ENCODE measurements around the gene HSFX1. TPM values are rescaled to one million over a fixed set of nuclear protein-coding genes. Genes with fewer than 3 reads are reported as not detected.

Gene HSFX1
- total and polyA plus RNA-seq, 9 of the 15 experiments (the other 6 are each of a cell fraction or from before 2014, with no cell fraction given) = 0.10 TPM; not detected in 8

- DNase-seq (ENCODE audit: extremely low read depth in 1 of 4, low spot score in 3 of 4) (no peak), ATAC-seq (no peak), FAIRE-seq (no peak)
- H3K9me3 ChIP-seq (replicated peaks; ENCODE audit: control insufficient read depth, insufficient read depth, low read depth, low read length) = no peaks in the 10 kb centered on the region
- intact Hi-C loops (cut with micrococcal nuclease) = no loop called here
- 13% methylated on average over 8 of the region's 12 CpGs for WGBS (ENCODE audit: insufficient coverage, low coverage, missing lambda C conversion rate)
- TF ChIP-seq BRD4 (IDR thresholded peaks at IDR 0.05) = no peak
- TF ChIP-seq E2F6 (IDR thresholded peaks at IDR 0.05; ENCODE audit: borderline replicate concordance in 1 of 2, extremely low read depth in 1 of 2, insufficient read depth in 1 of 2, insufficient read length in 1 of 2, low read depth in 1 of 2, low read length in 1 of 2, poor library complexity in 1 of 2, severe bottlenecking in 1 of 2) = peak in 1 of 2 experiments; percentile 79
- BruUV-seq (replicated peaks) = no TSS peak
- H3K4me1 ChIP-seq (replicated peaks in 1 of 2; ENCODE audit: control insufficient read depth in 2 of 2, insufficient read depth in 2 of 2, low read length in 2 of 2) = peaks cover 0 to 12% of the 10 kb centered on the region in 2 experiments; a peak in 4 of 5 replicates
- no peaks in the 10 kb centered on the region for H3K9me1 ChIP-seq (ENCODE audit: control insufficient read depth, insufficient read depth, low read length)
- ChIA-PET POLR2A (no interaction called here), CTCF (ENCODE audit: low intra/inter-chr PET ratio) (no interaction called here)
- no peaks in the 10 kb centered on the region for H3K79me2 ChIP-seq (ENCODE audit: control insufficient read depth, insufficient read depth, low read length)
- peaks cover 0 to 5% of the 10 kb centered on the region in 2 experiments; a peak in 3 of 5 replicates for H3K27me3 ChIP-seq (ENCODE audit: control insufficient read depth in 2 of 2, insufficient read depth in 2 of 2, low read length in 2 of 2)
- no peak overlapping the region for H3K4me3 ChIP-seq
- H3K9ac ChIP-seq (ENCODE audit: insufficient read depth in 1 of 2, low read depth in 2 of 2, low read length in 2 of 2) = no peak overlapping the region; a peak in 1 of 4 replicates
- in situ Hi-C loops (cut with MboI) = loop anchor here (25.0 kb wide), 1 partner anchor 221 kb away; the partner anchor contains the start of genes HSFX2 and MAGEA9B
- H3K27ac ChIP-seq (ENCODE audit: extremely low read depth, low read depth, low read length) = no peak overlapping the region
- H4K20me1 ChIP-seq (replicated peaks; ENCODE audit: control insufficient read depth, insufficient read depth, low read length) = no peaks in the 10 kb centered on the region
- no peak overlapping the region for H3K4me2 ChIP-seq (ENCODE audit: insufficient read depth, low read length)
- no peak overlapping the region for H2AFZ ChIP-seq (ENCODE audit: low read depth, low read length)
- no peaks in the 10 kb centered on the region for H3K36me3 ChIP-seq (ENCODE audit: control insufficient read depth, insufficient read depth, low read length)
These were observed 34.0 kb downstream of the HSFX1 start for GRCh38 chrX:149807747-149808458.

- Histone ChIP-seq H3K36me3 (ENCODE audit: control insufficient read depth, insufficient read depth, low read length) (no peaks in the 10 kb centered on the region), H3K27ac (ENCODE audit: extremely low read depth, low read depth, low read length) (no peak overlapping the region), H3K9ac (ENCODE audit: insufficient read depth in 1 of 2, low read depth in 2 of 2, low read length in 2 of 2) (no peak overlapping the region), H2AFZ (ENCODE audit: low read depth, low read length) (no peak overlapping the region), H3K9me1 (ENCODE audit: control insufficient read depth, insufficient read depth, low read length) (no peaks in the 10 kb centered on the region), H4K20me1 (replicated peaks; ENCODE audit: control insufficient read depth, insufficient read depth, low read length) (no peaks in the 10 kb centered on the region), H3K9me3 (replicated peaks; ENCODE audit: control insufficient read depth, insufficient read depth, low read depth, low read length) (no peaks in the 10 kb centered on the region), H3K4me3 (no peak overlapping the region), H3K4me2 (ENCODE audit: insufficient read depth, low read length) (no peak overlapping the region), H3K79me2 (ENCODE audit: control insufficient read depth, insufficient read depth, low read length) (no peaks in the 10 kb centered on the region), H3K4me1 (replicated peaks in 1 of 2; ENCODE audit: control insufficient read depth in 2 of 2, insufficient read depth in 2 of 2, low read length in 2 of 2) (no peaks in the 10 kb centered on the region), H3K27me3 (ENCODE audit: control insufficient read depth in 2 of 2, insufficient read depth in 2 of 2, low read length in 2 of 2) (no peaks in the 10 kb centered on the region)
- in situ Hi-C loops (cut with MboI) (loop anchor here (25.0 kb wide), 1 partner anchor 231 kb away; the partner anchor contains the start of genes HSFX2 and MAGEA9B), intact Hi-C loops (cut with micrococcal nuclease) (no loop called here)
- ATAC-seq = no peak
- 0% methylated on average over 1 of the region's 1 CpG for WGBS (ENCODE audit: insufficient coverage, low coverage, missing lambda C conversion rate)
- ChIA-PET CTCF (ENCODE audit: low intra/inter-chr PET ratio) (no interaction called here), POLR2A (no interaction called here)
- DNase-seq (ENCODE audit: extremely low read depth in 1 of 4, low spot score in 3 of 4) = no peak
- BruUV-seq (replicated peaks) = no TSS peak
- no peak for FAIRE-seq
- TF ChIP-seq CHD4 (IDR thresholded peaks at IDR 0.05; ENCODE audit: insufficient read depth, insufficient replicate concordance, low read depth, low read length, poor library complexity, severe bottlenecking) (no peak), POLR2G (IDR thresholded peaks at IDR 0.05; ENCODE audit: low read depth, low read length) (no peak), DEAF1 (CRISPR knock-in tag; IDR thresholded peaks at IDR 0.05) (no peak), ZNF668 (CRISPR knock-in tag; IDR thresholded peaks at IDR 0.05) (no peak), ETV5 (CRISPR knock-in tag; IDR thresholded peaks at IDR 0.05; ENCODE audit: low read depth) (no peak), RBM39 (optimal IDR thresholded peaks at IDR 0.05; ENCODE audit: low read depth, low read length) (no peak), KLF10 (CRISPR knock-in tag; IDR thresholded peaks at IDR 0.05) (no peak), ZNF184 (CRISPR knock-in tag; IDR thresholded peaks at IDR 0.05) (no peak), NFYB (IDR thresholded peaks at IDR 0.05; ENCODE audit: extremely low read depth, insufficient read length) (no peak), ZC3H4 (CRISPR knock-in tag; IDR thresholded peaks at IDR 0.05; ENCODE audit: borderline replicate concordance) (no peak)
These were observed 44.8 kb downstream of the HSFX1 start for GRCh38 chrX:149818652-149819051.

Measured in K562 (cell line).